Measurements from ENCODE around the gene BMP7.

The BMP7 gene

DNA sequence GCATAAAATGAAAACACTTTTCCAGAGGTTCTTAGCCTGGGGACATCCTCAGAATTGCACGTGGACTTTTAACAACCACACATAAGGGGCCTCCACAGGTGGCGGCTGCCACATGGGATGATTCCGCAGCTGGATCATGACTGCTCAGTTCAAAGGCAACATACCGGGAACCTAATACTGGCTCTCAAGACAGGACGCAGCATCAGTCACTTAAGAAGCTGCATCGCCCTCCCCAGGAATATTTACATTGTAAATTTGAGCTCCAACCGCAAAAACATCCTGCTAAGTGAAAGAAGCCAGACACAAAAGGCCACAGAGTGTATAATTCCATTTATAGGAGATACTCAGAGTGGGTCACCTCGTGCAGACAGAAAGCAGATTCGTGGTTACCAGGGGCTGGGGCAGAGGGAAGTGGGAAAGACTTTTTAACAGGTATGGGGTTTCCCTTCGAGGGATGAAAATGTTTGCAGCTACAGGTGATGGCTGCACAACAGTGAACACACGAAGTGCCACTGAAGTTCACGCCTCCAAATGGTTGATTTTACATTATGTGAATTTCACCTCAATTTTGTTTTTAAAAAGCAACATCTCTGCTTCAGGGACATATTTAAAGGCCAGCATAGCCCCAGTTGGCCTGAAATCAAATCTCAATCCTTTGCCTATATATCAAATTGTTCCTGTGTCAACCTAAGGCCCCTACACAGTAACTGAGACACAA, 141.5 kb downstream of the BMP7 start:
- no peak for DNase-seq (ENCODE audit: low read depth)

DNA sequence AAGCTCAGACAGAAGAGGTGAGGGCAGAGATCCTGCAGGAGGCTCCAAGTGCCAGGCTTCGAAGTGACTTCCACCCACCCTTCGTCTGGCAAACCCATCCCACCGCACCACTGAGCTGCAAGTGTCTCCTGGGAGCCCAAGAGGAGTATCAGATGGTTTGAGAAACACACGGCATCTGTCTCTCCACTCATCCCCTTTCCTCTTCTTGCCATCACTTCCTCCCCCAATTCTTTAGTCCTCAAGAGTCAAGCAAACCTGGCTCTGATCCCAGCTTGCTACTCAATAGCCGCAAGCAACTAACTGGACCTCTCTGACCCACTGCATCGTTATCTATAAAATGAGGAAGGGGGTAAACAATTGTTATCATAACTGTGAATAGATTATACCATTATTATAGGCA, 142.1 kb downstream of the BMP7 start:
- DNase-seq (ENCODE audit: low read depth) = no peak

DNA sequence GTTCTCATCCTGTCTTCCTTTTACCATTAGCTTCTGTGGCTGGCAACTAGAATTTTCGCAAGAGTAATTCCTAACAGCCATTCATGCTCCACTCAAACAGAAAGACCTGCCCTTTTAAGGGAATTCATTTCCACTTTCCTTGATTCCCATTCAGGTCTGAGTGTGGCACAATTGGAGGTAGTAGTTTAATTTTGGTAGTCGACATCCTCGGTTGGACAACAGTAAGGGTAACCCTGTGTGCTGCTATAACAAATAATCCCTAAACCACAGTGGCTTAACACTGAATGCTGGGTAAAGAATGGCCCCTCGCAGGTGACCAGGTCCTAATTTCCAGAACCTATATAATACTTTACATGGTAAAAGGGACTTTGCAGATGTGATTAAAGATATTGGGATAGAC, 142.9 kb downstream of the BMP7 start:
- no peak for DNase-seq (ENCODE audit: low read depth)

DNA sequence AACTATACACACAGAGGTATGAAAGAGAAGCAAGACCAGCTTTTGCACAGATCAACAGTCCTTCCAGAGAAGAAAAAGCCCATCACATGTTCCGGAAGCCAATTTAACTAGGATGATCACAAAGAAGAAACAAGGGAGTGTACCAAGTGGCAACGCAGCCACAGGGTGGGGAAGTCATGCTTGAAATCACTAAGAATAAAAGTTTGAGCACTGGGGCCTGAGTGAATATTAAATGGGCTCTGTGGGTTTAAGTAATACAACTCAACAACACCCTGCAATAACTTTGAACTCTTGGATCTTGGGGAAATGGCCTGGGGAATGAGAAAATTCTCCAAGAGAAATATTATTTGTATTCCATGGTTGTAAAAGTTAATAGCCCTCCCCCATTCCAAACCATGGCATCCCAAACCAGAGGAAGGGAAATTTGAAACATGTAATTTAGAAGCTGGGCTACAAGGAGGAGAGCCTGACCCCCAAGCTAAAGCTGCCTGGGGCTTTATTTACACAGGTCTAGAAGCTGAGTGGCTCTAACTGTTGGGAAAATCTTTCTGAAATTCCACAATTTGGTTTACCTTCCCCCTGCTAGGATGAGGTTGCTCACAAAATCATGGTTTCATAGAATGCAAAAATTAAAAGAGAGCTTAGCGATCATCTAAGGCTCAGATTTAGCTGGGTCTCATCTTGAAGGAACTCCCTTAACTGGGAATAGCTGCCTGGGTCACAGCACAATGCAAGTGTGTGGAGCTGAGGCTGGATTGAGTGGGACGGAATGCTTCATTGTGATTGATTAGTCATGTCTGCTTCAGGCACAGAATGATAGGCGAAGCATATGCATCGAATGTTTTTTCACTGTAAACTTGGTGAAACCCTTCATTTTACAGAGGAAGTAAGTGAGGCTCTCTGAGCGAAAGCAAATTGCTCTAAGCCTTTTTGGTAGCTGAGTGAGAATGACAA, 143.6 kb downstream of the BMP7 start:
- no peak for DNase-seq (ENCODE audit: low read depth)

DNA sequence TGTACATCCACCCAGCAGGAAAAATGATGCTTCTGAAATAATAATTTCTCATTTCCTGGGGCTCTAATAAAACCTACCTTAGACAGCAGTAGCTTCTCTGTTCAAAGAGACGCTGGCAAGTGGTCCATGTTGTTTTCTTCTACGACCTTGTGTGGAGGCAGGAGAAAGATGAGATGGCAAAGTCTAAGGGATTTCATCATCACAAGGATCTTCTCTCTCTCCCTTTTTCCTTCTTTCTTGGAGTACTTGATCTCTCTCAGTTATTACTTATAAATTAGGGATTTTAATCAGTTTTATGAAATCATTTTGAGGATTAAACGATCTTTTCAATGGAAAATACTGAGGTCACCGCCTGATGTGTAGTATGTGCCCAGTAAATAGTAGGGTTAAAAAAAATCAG, 147.5 kb downstream of the BMP7 start:
- DNase-seq (ENCODE audit: low read depth) = no peak
